TTC549 (cell line): Measurements from ENCODE around the gene TTN.

Experiments used
- FAIRE-seq: peaks from 2 replicates; lab custom pipeline; 2012; peaks lifted over from hg19 to GRCh38; lab: Jason Lieb, UNC

Gene TTN

GRCh38 chr2:178807227-178808008 is at the start of gene TTN:
TSS of gene TTN (minus strand) at chr2:178807423. CDS start at chr2:178804642, 2,781 bp downstream.
- no peak for FAIRE-seq

- FAIRE-seq: no peak
Observed at GRCh38 chr2:178855151-178855550, 47.9 kb upstream of the TTN start.

- no peak for FAIRE-seq
Observed at GRCh38 chr2:178848335-178848734, 41.1 kb upstream of the TTN start.

- FAIRE-seq: no peak
Observed at GRCh38 chr2:178846458-178846802, 39.2 kb upstream of the TTN start.

GRCh38 chr2:178845566-178846457 is 38.6 kb upstream of the TTN start:
- FAIRE-seq: no peak

- no peak for FAIRE-seq
Observed at GRCh38 chr2:178844701-178845100, 37.5 kb upstream of the TTN start.

GRCh38 chr2:178844269-178844668 is 37.0 kb upstream of the TTN start:
- FAIRE-seq: no peak

- no peak for FAIRE-seq
Observed at GRCh38 chr2:178843697-178844096, 36.5 kb upstream of the TTN start.

GRCh38 chr2:178836807-178837206 is 29.6 kb upstream of the TTN start:
- FAIRE-seq: no peak

- no peak for FAIRE-seq
Observed at GRCh38 chr2:178834086-178834485, 26.9 kb upstream of the TTN start.

- no peak for FAIRE-seq
Observed at GRCh38 chr2:178833382-178833781, 26.2 kb upstream of the TTN start.

- no peak for FAIRE-seq
Observed at GRCh38 chr2:178830451-178830850, 23.2 kb upstream of the TTN start.

- no peak for FAIRE-seq
Observed at GRCh38 chr2:178829981-178830380, 22.8 kb upstream of the TTN start.

- no peak for FAIRE-seq
Observed at GRCh38 chr2:178829299-178829960, 22.2 kb upstream of the TTN start.

- FAIRE-seq: no peak
Observed at GRCh38 chr2:178828486-178828881, 21.3 kb upstream of the TTN start.

GRCh38 chr2:178827739-178828485 is 20.7 kb upstream of the TTN start:
- FAIRE-seq: no peak

GRCh38 chr2:178827111-178827510 is 19.9 kb upstream of the TTN start:
- no peak for FAIRE-seq

GRCh38 chr2:178825183-178825582 is 18.0 kb upstream of the TTN start:
- FAIRE-seq: no peak

GRCh38 chr2:178824181-178824580 is 17.0 kb upstream of the TTN start:
- no peak for FAIRE-seq

GRCh38 chr2:178819992-178820391 is 12.8 kb upstream of the TTN start:
- FAIRE-seq: no peak

GRCh38 chr2:178819147-178819875 is 12.1 kb upstream of the TTN start:
- FAIRE-seq: no peak

GRCh38 chr2:178811901-178812300 is 4.7 kb upstream of the TTN start:
- FAIRE-seq: no peak
